Hypothalamus (tissue), 51 donors: ENCODE measurements around the gene HOXA3.

Experiments used
- DNase-seq, 51 donors: peaks; one replicate each; lab custom pipeline; 2025; lab: John Stamatoyannopoulos, UW

Gene HOXA3

GRCh38 chr7:27133409-27134231 is 18.8 kb downstream of the HOXA3 start:
- no peak for DNase-seq

- DNase-seq: no peak
Measured at GRCh38 chr7:27132978-27133377, 19.4 kb downstream of the HOXA3 start.

DNA sequence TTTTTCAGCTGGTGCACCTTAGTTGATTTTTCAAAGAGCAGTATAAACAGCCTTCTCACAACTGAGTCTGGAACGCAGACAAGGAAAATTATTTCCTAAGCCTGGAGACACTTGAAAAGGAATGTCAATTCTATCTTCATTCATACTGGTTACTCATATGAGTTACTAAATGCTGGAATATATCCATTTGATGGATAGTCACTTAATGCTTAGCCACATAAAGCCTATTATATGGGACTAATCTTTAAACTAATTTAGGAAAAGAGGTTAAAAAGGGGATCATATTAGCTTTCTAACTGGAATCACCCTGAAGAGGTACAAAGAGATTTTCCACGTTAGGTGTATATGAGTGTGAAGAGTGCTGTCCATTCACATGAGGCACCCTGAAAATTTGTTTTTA is 20.2 kb downstream of the HOXA3 start:
- DNase-seq: no peak

DNA sequence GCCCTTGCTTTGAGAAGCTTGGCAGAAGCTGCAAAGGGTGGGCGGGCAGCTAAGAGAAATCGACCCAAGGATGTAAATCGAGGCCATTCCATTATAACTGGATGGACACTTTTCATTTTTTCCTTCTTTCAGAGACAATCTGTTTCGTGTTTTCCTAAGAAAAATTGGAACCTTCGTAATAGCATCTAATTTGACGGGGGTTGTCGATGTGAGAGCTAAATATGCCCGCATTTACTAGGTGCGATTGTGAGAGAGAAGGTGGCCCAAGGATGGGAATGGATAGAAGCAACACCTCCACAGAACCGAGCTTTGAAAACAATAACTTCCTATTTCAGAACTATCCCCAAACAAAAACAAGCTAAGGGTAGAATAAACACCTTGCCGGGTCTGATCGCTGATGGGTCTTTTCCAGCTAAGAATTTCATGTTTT is 21.0 kb downstream of the HOXA3 start:
- no peak for DNase-seq

DNA sequence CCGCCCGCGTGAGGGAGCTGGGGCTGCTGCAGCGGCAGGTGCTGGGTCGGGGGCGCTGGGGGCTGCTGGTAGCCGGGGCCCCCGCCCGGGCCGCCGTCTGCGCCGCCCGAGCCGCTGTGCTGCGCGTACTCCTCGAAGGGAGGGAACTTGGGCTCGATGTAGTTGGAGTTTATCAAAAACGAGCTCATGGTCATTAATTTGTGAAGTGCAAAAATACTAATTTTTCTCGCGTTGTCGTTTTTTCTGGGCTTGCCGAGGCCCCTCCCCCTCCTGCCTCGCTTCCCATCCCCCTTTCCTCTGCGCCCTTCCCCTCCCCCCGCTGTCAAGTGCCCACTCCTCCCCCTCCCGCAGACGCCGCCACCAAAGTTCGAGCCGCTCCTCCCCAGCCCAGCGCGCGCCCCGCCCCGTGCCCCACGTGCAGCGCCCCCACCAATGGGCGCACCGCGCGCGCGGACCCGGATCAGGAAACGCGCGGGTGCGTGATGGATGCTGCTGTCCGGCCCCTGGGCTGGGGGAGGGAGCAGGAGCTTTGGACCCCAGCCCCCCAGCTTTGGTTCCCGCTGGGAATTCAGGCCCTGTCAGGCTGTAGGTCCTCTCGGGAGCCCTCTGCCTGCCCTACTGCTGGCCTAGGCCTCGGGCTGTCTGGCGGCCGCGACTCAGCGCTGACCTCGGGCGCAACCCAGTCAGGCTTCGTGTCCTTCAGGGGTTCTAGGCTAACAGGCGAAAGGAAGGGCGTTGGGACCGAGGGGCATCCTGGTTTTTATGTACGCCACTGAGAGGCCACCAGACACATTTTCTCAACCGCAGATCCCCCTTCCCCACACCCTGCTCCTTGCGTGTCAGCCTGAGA is 21.6 kb downstream of the HOXA3 start, which contains the start of gene HOXA4:
TSS of gene HOXA4 (minus strand) at position 218 of the 850 bp plus-strand sequence. CDS start at position 194, 24 bp downstream.
- DNase-seq: peak in 9 of 51 donors; percentile 1 to 22 (median 14)

- no peak for DNase-seq
Measured at GRCh38 chr7:27129729-27130539, 22.4 kb downstream of the HOXA3 start.

DNA sequence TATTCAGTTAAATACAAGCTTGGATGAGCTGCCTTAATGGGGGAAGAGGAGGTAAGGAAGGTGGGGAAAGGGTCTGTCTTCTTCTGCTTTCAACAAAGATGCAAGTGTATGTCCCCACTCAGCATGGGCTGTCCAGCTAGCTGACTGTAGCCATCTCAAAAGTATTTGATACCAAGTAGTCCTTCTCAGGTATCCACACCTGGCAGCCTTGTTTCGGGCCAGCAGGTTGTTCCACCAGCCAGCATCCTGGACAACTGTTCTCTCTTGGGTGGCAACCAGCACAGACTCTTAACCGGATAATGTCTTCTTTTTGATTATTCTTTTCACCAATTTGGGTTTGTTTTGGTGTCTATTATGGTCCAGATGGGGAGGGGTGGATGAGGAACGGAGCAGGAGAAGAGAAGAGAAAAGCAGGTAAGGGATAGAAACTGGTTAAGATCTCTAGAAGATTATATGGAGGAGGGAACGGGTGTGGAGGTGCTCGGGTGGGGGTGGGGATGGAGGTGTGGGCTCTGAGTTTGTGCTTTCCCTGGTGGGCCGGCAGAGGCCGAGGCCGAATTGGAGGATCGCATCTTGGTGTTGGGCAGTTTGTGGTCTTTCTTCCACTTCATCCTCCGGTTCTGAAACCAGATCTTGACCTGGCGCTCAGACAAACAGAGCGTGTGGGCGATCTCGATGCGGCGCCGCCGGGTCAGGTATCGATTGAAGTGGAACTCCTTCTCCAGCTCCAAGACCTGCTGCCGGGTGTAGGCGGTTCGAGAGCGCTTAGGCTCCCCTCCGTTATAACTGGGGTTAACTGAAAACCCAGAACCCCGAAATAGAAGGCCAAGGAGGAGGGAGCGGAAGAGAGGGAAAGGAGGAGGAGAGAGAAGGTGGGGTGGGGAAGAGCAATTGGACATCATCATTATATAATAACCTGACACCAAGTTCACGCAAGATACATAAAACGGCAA is 23.3 kb downstream of the HOXA3 start:
- DNase-seq: no peak

DNA sequence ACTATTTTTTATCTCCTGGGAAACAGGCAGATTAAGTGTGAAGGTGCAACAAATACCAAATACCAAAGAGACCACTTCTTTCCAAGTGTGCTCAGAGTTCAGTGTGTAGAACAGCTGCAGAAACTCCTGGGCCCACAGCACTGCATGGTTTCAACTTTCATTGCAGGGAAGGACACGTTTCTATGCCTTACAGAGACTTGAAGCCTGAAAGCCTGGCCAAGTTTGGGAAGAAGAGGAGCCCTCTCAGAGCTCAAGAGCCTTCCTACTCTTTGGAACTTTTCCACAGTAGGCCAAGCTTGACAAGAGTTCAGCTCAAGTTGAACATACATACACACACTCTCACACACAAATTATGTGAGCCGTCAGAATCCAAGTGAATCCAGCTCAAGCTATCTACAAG is 24.3 kb downstream of the HOXA3 start:
- DNase-seq: no peak

DNA sequence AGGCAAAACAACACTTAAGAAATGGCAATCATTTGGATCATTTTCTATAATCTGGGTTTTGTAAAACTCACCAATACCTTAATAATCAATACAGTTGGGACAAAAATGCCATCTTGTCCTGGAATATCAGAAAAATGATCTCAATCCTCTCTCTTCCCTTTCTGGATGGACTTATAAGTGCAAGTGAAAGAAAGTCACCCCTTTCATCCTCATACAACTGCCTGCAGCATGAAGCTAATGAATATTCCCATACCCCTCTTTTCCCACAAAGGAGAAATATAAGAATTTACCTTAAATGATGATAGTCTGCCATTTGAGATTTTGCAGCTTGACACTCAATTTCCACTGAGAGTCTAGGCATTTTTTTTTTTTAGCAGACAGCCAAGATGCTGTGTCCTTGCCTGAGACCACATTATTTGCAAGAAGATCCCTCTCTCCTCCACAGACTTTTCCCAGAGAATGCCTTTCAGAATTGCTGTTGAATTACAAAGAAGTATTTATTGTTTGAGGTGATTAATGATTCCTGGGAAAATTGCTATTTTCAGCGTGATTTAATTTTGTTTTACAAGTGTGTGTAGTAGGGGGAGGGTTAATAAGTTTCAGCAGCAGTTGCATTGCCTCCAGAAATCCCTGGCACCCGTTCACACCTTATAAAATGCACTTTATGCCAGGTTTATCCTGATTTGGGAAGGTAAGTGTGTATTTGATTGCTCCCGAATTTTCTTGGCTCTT is 25.6 kb downstream of the HOXA3 start:
- no peak for DNase-seq

DNA sequence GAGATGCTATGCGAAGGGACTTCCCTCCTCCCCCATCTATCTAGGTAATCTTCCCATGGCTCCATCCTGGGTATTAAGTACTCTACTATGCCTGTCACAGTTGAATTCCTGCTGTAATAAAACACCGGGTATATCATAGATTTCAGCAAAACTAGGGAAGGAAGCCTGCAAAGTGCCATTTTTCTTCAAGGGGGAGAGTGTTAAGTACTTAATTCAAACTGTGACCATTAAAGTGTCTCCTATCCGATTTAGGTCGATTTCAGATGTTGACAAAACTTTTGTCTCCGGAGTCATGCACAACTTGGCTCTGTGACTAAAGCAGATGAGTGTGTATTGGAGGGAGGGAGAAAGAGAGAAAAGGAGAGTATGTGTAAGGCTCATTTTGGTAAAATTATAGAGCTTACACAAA is 26.4 kb downstream of the HOXA3 start:
- no peak for DNase-seq

GRCh38 chr7:27124902-27125689 is 27.3 kb downstream of the HOXA3 start:
- no peak for DNase-seq

- DNase-seq: no peak
Measured at GRCh38 chr7:27124096-27124901, 28.1 kb downstream of the HOXA3 start.

GRCh38 chr7:27123477-27124053 is 28.8 kb downstream of the HOXA3 start:
- no peak for DNase-seq

DNA sequence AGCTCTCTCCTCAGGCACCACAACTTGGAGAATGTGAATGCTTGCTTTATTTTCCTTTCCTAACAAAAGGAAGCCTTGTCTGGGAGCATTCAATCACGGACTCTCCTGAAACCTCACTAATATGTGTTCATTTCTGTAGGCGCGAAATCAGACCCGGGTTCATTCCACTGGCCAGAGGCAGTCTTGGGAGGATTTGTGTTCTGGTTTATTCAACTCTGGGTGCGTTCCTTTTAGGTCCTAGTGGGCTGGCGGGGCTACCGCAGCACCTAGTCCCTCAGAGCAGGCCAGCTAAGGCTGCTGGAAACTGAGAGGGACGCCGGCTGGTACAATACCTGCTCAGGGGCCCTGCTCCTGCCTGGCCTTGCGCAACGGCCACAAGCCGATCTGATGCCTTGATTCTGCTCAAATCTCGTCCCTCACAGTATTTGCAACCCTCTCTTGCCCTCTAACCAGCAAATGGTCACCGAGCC is 29.3 kb downstream of the HOXA3 start:
- no peak for DNase-seq

DNA sequence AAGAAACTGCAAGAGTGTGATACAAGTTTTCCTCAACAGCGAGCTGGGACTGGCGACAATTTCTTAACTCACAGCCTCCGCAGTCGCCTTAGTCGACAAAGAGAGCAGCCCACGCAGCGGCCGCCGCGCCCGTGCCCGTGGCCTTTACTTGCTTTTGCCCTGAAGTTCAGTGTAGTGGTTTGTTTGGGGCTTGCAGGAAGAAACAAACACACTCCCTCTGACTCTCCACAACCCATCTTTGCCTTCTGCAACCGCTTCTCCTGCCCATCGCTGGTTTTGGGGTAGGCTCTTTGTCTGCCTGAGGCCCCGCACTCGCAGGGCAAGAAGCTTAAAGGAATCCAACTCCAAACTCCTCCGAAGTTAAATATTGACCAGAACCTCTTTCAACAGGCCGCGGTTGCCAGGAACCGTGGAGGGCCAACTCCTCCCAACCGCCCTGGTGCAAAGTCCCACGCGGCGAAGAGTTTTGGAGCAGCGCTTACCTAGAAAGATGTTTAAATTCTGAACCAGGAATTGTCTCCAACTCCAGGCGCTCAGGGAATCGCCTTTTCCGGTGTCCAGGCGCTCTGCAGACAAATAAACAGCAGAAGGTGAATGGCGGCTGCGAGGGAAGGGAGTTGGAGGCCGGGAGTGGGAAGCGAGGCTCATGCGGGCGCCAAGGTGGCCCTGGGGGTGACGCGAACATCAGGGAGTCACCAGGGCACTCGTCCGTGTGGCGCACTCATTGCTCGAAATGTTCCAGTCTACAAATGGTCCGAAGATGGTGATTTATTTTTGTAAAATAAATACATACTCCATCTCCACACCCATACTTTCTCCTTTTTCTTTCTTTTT is 30.1 kb downstream of the HOXA3 start:
- no peak for DNase-seq

- no peak for DNase-seq
Measured at GRCh38 chr7:27121684-27122076, 30.7 kb downstream of the HOXA3 start.
